HTR-8/SVneo (cell line): ENCODE measurements around the gene TGM3.

Source experiments
- DNase-seq: peaks from one replicate; pipeline ENCODE4 v3.0.0; 2011; ENCODE audit warnings: low spot score, mixed read lengths; ENCODE audit not compliant: insufficient read length
- FAIRE-seq: peaks from 2 replicates; lab custom pipeline; 2011; peaks lifted over from hg19 to GRCh38; lab: Jason Lieb, UNC

The TGM3 gene

GRCh38 chr20:2332711-2333110 is 36.9 kb downstream of the TGM3 start:
- no peak for DNase-seq
- no peak for FAIRE-seq

GRCh38 chr20:2333821-2334220 is 38.0 kb downstream of the TGM3 start:
- no peak for FAIRE-seq
- DNase-seq = no peak

GRCh38 chr20:2335096-2335870 is 39.5 kb downstream of the TGM3 start:
- no peak for DNase-seq
- no peak for FAIRE-seq

- FAIRE-seq = no peak
- DNase-seq = no peak
These were observed 40.7 kb downstream of the TGM3 start for GRCh38 chr20:2336471-2336870.

GRCh38 chr20:2337142-2337541 is 41.3 kb downstream of the TGM3 start:
- DNase-seq (no peak), FAIRE-seq (no peak)

- DNase-seq (no peak), FAIRE-seq (no peak)
These were observed 42.7 kb downstream of the TGM3 start for GRCh38 chr20:2338411-2339066.

- DNase-seq (no peak), FAIRE-seq (no peak)
These were observed 44.3 kb downstream of the TGM3 start for GRCh38 chr20:2340136-2340535.

GRCh38 chr20:2340823-2341222 is 45.0 kb downstream of the TGM3 start:
- no peak for DNase-seq
- no peak for FAIRE-seq

- no peak for FAIRE-seq
- no peak for DNase-seq
These were observed 45.5 kb downstream of the TGM3 start for GRCh38 chr20:2341336-2341735.

GRCh38 chr20:2342243-2342642 is 46.4 kb downstream of the TGM3 start:
- FAIRE-seq = no peak
- DNase-seq = no peak

- no peak for DNase-seq
- FAIRE-seq = no peak
These were observed 50.4 kb downstream of the TGM3 start for GRCh38 chr20:2346188-2346587.

GRCh38 chr20:2348336-2348735 is 52.5 kb downstream of the TGM3 start:
- no peak for FAIRE-seq
- no peak for DNase-seq

GRCh38 chr20:2349801-2350200 is 54.0 kb downstream of the TGM3 start:
- no peak for FAIRE-seq
- DNase-seq = no peak

- FAIRE-seq (no peak), DNase-seq (no peak)
These were observed 54.8 kb downstream of the TGM3 start for GRCh38 chr20:2350606-2351005.

- FAIRE-seq = no peak
- no peak for DNase-seq
These were observed 57.4 kb downstream of the TGM3 start for GRCh38 chr20:2353231-2353630.

- FAIRE-seq (no peak), DNase-seq (no peak)
These were observed 61.3 kb downstream of the TGM3 start for GRCh38 chr20:2357114-2357513.

GRCh38 chr20:2358006-2358405 is 62.2 kb downstream of the TGM3 start:
- DNase-seq (no peak), FAIRE-seq (no peak)

GRCh38 chr20:2361035-2361593 is 65.3 kb downstream of the TGM3 start:
- no peak for DNase-seq
- no peak for FAIRE-seq

GRCh38 chr20:2363187-2363586 is 67.4 kb downstream of the TGM3 start:
- no peak for DNase-seq
- FAIRE-seq = no peak

- FAIRE-seq = no peak
These were observed 67.8 kb downstream of the TGM3 start for GRCh38 chr20:2363587-2363986.

GRCh38 chr20:2364044-2364443 is 68.2 kb downstream of the TGM3 start:
- no peak for FAIRE-seq
- DNase-seq = no peak

More at GRCh38 chr20:2363587-2363986, 67.8 kb downstream of the TGM3 start:
- no peak for DNase-seq
